HepG2 (cell line): ENCODE results near the gene INAFM2. TPM values are rescaled to one million over a fixed set of nuclear protein-coding genes. Genes with fewer than 3 reads are reported as not detected.
A peak's percentile ranks its signal among the peaks of the same experiment; 100 is the strongest.

Experiments
- ARID2 ChIP-seq: sonication (generic); formaldehyde crosslinking; IDR thresholded peaks from 2 replicates; pipeline ENCODE4 v1.8.1; 2022; ENCODE audit warnings: mild to moderate bottlenecking, missing genetic modification reagents, borderline replicate concordance
- ATF7-NPFF ChIP-seq: sonication (generic); formaldehyde crosslinking; IDR thresholded peaks from 2 replicates; pipeline ENCODE4 v1.8.1; 2023; ENCODE audit warnings: mild to moderate bottlenecking, low read depth, missing genetic modification reagents, moderate library complexity
- BRD4 ChIP-seq: sonication (generic); formaldehyde crosslinking; IDR thresholded peaks from 2 replicates; pipeline ENCODE4 v1.4.0; 2020; ENCODE audit warnings: missing genetic modification reagents
- CC2D1A ChIP-seq: sonication (generic); formaldehyde crosslinking; IDR thresholded peaks from 2 replicates; pipeline ENCODE4 v1.8.1; 2023; ENCODE audit warnings: mild to moderate bottlenecking, missing genetic modification reagents
- DNMT3B ChIP-seq: conservative IDR thresholded peaks from 2 replicates; pipeline ENCODE4 v1.6.1; 2016; ENCODE audit warnings: missing biosample characterization, control low read depth
- HOXA7 ChIP-seq: sonication (generic); formaldehyde crosslinking; IDR thresholded peaks from 2 replicates; pipeline ENCODE4 v1.8.1; 2022; ENCODE audit warnings: mild to moderate bottlenecking, missing genetic modification reagents, moderate library complexity
- KAT2B ChIP-seq: fragments of 150-350 bp; IDR thresholded peaks from 2 replicates; pipeline ENCODE4 v1.6.1; 2014; ENCODE audit warnings: low read depth, low read length, borderline replicate concordance
- KIAA2018 ChIP-seq: sonication (generic); formaldehyde crosslinking; IDR thresholded peaks from 2 replicates; pipeline ENCODE4 v1.5.0; 2020; ENCODE audit warnings: mild to moderate bottlenecking, missing genetic modification reagents, borderline replicate concordance
- MAFF ChIP-seq: IDR thresholded peaks from 2 replicates; pipeline ENCODE4 v1.6.1; 2011; ENCODE audit warnings: low read depth, low read length, improper control_type of control experiment
- MAFG ChIP-seq: sonication (generic); formaldehyde crosslinking; IDR thresholded peaks from 2 replicates; pipeline ENCODE4 v1.5.1; 2020; ENCODE audit warnings: mild to moderate bottlenecking, missing genetic modification reagents
- MAFK ChIP-seq, 2 experiments: IDR thresholded peaks in 1 of 2; conservative IDR thresholded peaks in 1 of 2; 2 replicates each; pipeline ENCODE4 v1.6.1; 2011; ENCODE audit warnings: improper control_type of control experiment in 2 of 2, low read length in 2 of 2
- MAZ ChIP-seq, 2 experiments: sonication (generic) in 1 of 2; formaldehyde crosslinking in 1 of 2; IDR thresholded peaks; 2 replicates each; pipeline versions ENCODE4 v1.5.0 to v1.6.1; 2012 to 2020; ENCODE audit warnings: low read depth in 2 of 2, mild to moderate bottlenecking in 2 of 2, borderline replicate concordance in 1 of 2, improper control_type of control experiment in 1 of 2, low read length in 1 of 2, missing genetic modification reagents in 1 of 2, moderate library complexity in 1 of 2
- NAIF1 ChIP-seq: sonication (generic); formaldehyde crosslinking; IDR thresholded peaks from 2 replicates; pipeline ENCODE4 v1.5.0; 2020; ENCODE audit warnings: mild to moderate bottlenecking, missing genetic modification reagents, borderline replicate concordance
- NR2C2 ChIP-seq: sonication (generic); formaldehyde crosslinking; IDR thresholded peaks from 2 replicates; pipeline ENCODE4 v1.4.0; 2020; ENCODE audit warnings: missing genetic modification reagents, mild to moderate bottlenecking, moderate library complexity, borderline replicate concordance
- PHF8 ChIP-seq: sonication (generic); formaldehyde crosslinking; IDR thresholded peaks from 2 replicates; pipeline ENCODE4 v1.5.0; 2020; ENCODE audit warnings: missing genetic modification reagents
- PLRG1 ChIP-seq: fragments of 450-650 bp; conservative IDR thresholded peaks from 2 replicates; pipeline ENCODE4 v1.6.1; 2016
- SAP130 ChIP-seq: IDR thresholded peaks from 2 replicates; pipeline ENCODE4 v1.6.1; 2016; ENCODE audit warnings: low read depth
- ZBTB14 ChIP-seq: sonication (generic); formaldehyde crosslinking; IDR thresholded peaks from 2 replicates; pipeline ENCODE4 v1.4.0; 2020; ENCODE audit warnings: missing genetic modification reagents
- ZNF160 ChIP-seq: sonication (generic); formaldehyde crosslinking; IDR thresholded peaks from 2 replicates; pipeline ENCODE4 v1.8.0; 2022; ENCODE audit warnings: mild to moderate bottlenecking, inconsistent platforms, missing genetic modification reagents
- ZNF556 ChIP-seq: sonication (generic); formaldehyde crosslinking; IDR thresholded peaks from 2 replicates; pipeline ENCODE4 v1.4.0; 2020; ENCODE audit warnings: mild to moderate bottlenecking, missing genetic modification reagents, borderline replicate concordance
- ZNF629 ChIP-seq: sonication (generic); formaldehyde crosslinking; conservative IDR thresholded peaks from 2 replicates; pipeline ENCODE4 v1.5.0; 2020; ENCODE audit warnings: missing genetic modification reagents
- polyA plus RNA-seq, 8 experiments: library from polyadenylated mRNA; depleted of rRNA in 3 of 8; stranded (reverse) in 7 of 8; unstranded in 1 of 8; fragments of >200 nt; fragmentation: Illumina TruSeq in 4 of 8; extraction: Trizol in 4 of 8; gene quantifications; 2 replicates each; pipeline versions ENCODE4 v1.2.1 to v1.2.3, GENCODE V29; 2011 to 2016; ENCODE audit warnings: low read depth in 4 of 8, missing spikeins in 1 of 8, mixed read lengths in 1 of 8; ENCODE audit not compliant: insufficient read depth in 1 of 8
- total RNA-seq, 5 experiments: library from RNA; depleted of rRNA; stranded (reverse); fragments of >200 nt; fragmentation: Illumina TruSeq; extraction: Trizol; gene quantifications; 2 replicates each; pipeline ENCODE4 v1.2.3, GENCODE V29; 2016; ENCODE audit warnings: low read depth in 1 of 5

Gene INAFM2
- total and polyA plus RNA-seq, 2 of the 13 experiments (the other 11 are each of a cell fraction or from before 2014, with no cell fraction given), result 5.5 to 6.5 TPM

- TF ChIP-seq KAT2B (no peak), BRD4 (CRISPR knock-in tag) (0 out of 2 replicates have a peak, but pooled peaks have one; percentile 42), NAIF1 (CRISPR knock-in tag) (no peak), MAZ (IDR thresholded peaks at IDR 0.05; ENCODE audit: borderline replicate concordance, low read depth, low read length) (no peak), MAZ (CRISPR knock-in tag; IDR thresholded peaks at IDR 0.05; ENCODE audit: low read depth) (peak; percentile 61), PLRG1 (no peak), ZNF556 (CRISPR knock-in tag) (no peak), ZBTB14 (CRISPR knock-in tag) (peak; percentile 89), SAP130 (CRISPR knock-in tag) (no peak; the same call in 1 of the 2 replicates), MAFG (CRISPR knock-in tag) (no peak), KIAA2018 (CRISPR knock-in tag) (no peak), CC2D1A (CRISPR knock-in tag) (no peak), MAFK (conservative IDR thresholded peaks at IDR 0.05 in 1 of 2, IDR thresholded peaks at IDR 0.05 in 1 of 2; ENCODE audit: low read length in 2 of 2) (no peak), PHF8 (CRISPR knock-in tag) (no peak), MAFF (no peak), ATF7-NPFF (CRISPR knock-in tag) (no peak), DNMT3B (CRISPR knock-in tag) (no peak), ARID2 (CRISPR knock-in tag) (no peak), ZNF629 (CRISPR knock-in tag) (no peak), ZNF160 (CRISPR knock-in tag) (no peak), NR2C2 (CRISPR knock-in tag) (0 out of 2 replicates have a peak, but pooled peaks have one; percentile 12), HOXA7 (CRISPR knock-in tag) (no peak)
These were observed 41.2 kb upstream of the INAFM2 start (continued) for GRCh38 chr15:40282147-40282868.
